Stimulated activated CD4-positive, alpha-beta T cell treated with anti-CD3 and anti-CD28 coated beads, Interleukin-4, amount 100 ng/mL, for 24 hours (primary cell): ENCODE measurements around the gene SKIL.
A peak's percentile ranks its signal among the peaks of the same experiment; 100 is the strongest.
"Not testable (repeated sequence)": the region's sequence is repeated elsewhere in the genome, so short reads cannot be mapped to it uniquely, and the experiment has no call there.

Experiments used
- DNase-seq: peaks from one replicate; pipeline ENCODE4 v3.0.0-alpha.2; 2020

SKIL gene

GRCh38 chr3:170357176-170358041, at the start of gene SKIL:
Gene SKIL, plus strand, starts transcription at chr3:170357715. Its CDS starts 2,617 bp downstream, at chr3:170360332.
- DNase-seq, result peak; percentile 96

- DNase-seq, result no peak
Measured at GRCh38 chr3:170309046-170309445, 48.5 kb upstream of the SKIL start.

- no peak for DNase-seq
Measured at GRCh38 chr3:170317954-170318353, 39.6 kb upstream of the SKIL start.

- no peak for DNase-seq
Measured at GRCh38 chr3:170320461-170321121, 36.9 kb upstream of the SKIL start.

- DNase-seq, result no peak
Measured at GRCh38 chr3:170321321-170322034, 36.0 kb upstream of the SKIL start.

- no peak for DNase-seq
Measured at GRCh38 chr3:170322566-170323269, 34.8 kb upstream of the SKIL start.

GRCh38 chr3:170323331-170323730, 34.2 kb upstream of the SKIL start:
- DNase-seq, result no peak

GRCh38 chr3:170324962-170325361, 32.6 kb upstream of the SKIL start:
- no peak for DNase-seq

- DNase-seq, result no peak
Measured at GRCh38 chr3:170327040-170327808, 30.3 kb upstream of the SKIL start.

- DNase-seq, result not testable (repeated sequence)
Measured at GRCh38 chr3:170327868-170328548, 29.5 kb upstream of the SKIL start.

- no peak for DNase-seq
Measured at GRCh38 chr3:170330366-170330765, 27.1 kb upstream of the SKIL start.

- no peak for DNase-seq
Measured at GRCh38 chr3:170331143-170331542, 26.4 kb upstream of the SKIL start.

- DNase-seq, result no peak
Measured at GRCh38 chr3:170337420-170337819, 20.1 kb upstream of the SKIL start.

- no peak for DNase-seq
Measured at GRCh38 chr3:170338690-170339340, 18.7 kb upstream of the SKIL start.

GRCh38 chr3:170342273-170342672, 15.2 kb upstream of the SKIL start:
- not testable (repeated sequence) for DNase-seq

- not testable (repeated sequence) for DNase-seq
Measured at GRCh38 chr3:170343859-170344258, 13.7 kb upstream of the SKIL start.

- no peak for DNase-seq
Measured at GRCh38 chr3:170344971-170345370, 12.5 kb upstream of the SKIL start.

GRCh38 chr3:170346481-170347392, 10.8 kb upstream of the SKIL start:
- no peak for DNase-seq

GRCh38 chr3:170350515-170351413, 6.8 kb upstream of the SKIL start:
- DNase-seq, result no peak
